ENCODE measurements around the gene BTNL9.

BTNL9 gene

GRCh38 chr5:181020688-181021087, 19.4 kb upstream of the BTNL9 start:
- CTCF ChIA-PET: no interaction called here
- POLR2A ChIA-PET: no interaction called here
- no peak for DNase-seq (ENCODE audit: extremely low spot score)

GRCh38 chr5:181024245-181025064, 15.6 kb upstream of the BTNL9 start:
- ChIA-PET CTCF (interaction anchor here (0.8 kb wide), 1 partner anchor 156 kb away, joined by 3 read pairs; no protein-coding TSS in a partner anchor), POLR2A (no interaction called here)

More at GRCh38 chr5:181020688-181021087, 19.4 kb upstream of the BTNL9 start:
- TF ChIP-seq TARDBP (IDR thresholded peaks at IDR 0.05): no peak
- TF ChIP-seq NFRKB (IDR thresholded peaks at IDR 0.05): no peak
- no peak for TF ChIP-seq FOXK2 (IDR thresholded peaks at IDR 0.05)
- no peak for TF ChIP-seq SUZ12 (IDR thresholded peaks at IDR 0.05)
- no peak for TF ChIP-seq ELF4 (IDR thresholded peaks at IDR 0.05)

GRCh38 chr5:181027452-181028031, 12.5 kb upstream of the BTNL9 start:
- TF ChIP-seq FOXM1 (IDR thresholded peaks at IDR 0.05; ENCODE audit: borderline replicate concordance) (no peak), BHLHE40 (IDR thresholded peaks at IDR 0.05; ENCODE audit: borderline replicate concordance) (no peak), CTBP1 (IDR thresholded peaks at IDR 0.05; ENCODE audit: borderline replicate concordance) (no peak), FOXK2 (IDR thresholded peaks at IDR 0.05) (no peak), ZNF384 (IDR thresholded peaks at IDR 0.05) (no peak), PKNOX1 (IDR thresholded peaks at IDR 0.05) (no peak), HDGF (IDR thresholded peaks at IDR 0.05; ENCODE audit: borderline replicate concordance) (no peak), SUZ12 (IDR thresholded peaks at IDR 0.05) (no peak), TARDBP (IDR thresholded peaks at IDR 0.05) (no peak), SP1 (IDR thresholded peaks at IDR 0.05) (no peak), ELF4 (IDR thresholded peaks at IDR 0.05) (no peak), FOXA1 (IDR thresholded peaks at IDR 0.05) (no peak), ARNT (IDR thresholded peaks at IDR 0.05) (no peak), LEF1 (IDR thresholded peaks at IDR 0.05; ENCODE audit: borderline replicate concordance) (no peak), NFRKB (IDR thresholded peaks at IDR 0.05) (no peak), L3MBTL2 (conservative IDR thresholded peaks at IDR 0.05) (no peak)
- CTCF ChIA-PET: no interaction called here
- POLR2A ChIA-PET: no interaction called here

More at GRCh38 chr5:181024245-181025064, 15.6 kb upstream of the BTNL9 start:
- no peak for TF ChIP-seq L3MBTL2 (conservative IDR thresholded peaks at IDR 0.05)
- TF ChIP-seq SUZ12 (IDR thresholded peaks at IDR 0.05): no peak
- no peak for TF ChIP-seq FOXM1 (IDR thresholded peaks at IDR 0.05; ENCODE audit: borderline replicate concordance)
- no peak for TF ChIP-seq BHLHE40 (IDR thresholded peaks at IDR 0.05; ENCODE audit: borderline replicate concordance)
- TF ChIP-seq ELF4 (IDR thresholded peaks at IDR 0.05): no peak
- TF ChIP-seq HDGF (IDR thresholded peaks at IDR 0.05; ENCODE audit: borderline replicate concordance): no peak
- TF ChIP-seq PKNOX1 (IDR thresholded peaks at IDR 0.05): no peak
- TF ChIP-seq FOXK2 (IDR thresholded peaks at IDR 0.05): no peak
- TF ChIP-seq SP1 (IDR thresholded peaks at IDR 0.05): no peak
- no peak for TF ChIP-seq ARNT (IDR thresholded peaks at IDR 0.05)
- no peak for TF ChIP-seq ZNF384 (IDR thresholded peaks at IDR 0.05)
- no peak for DNase-seq (ENCODE audit: extremely low spot score)

GRCh38 chr5:181028032-181028819, 11.8 kb upstream of the BTNL9 start:
- CTCF ChIA-PET: no interaction called here
- no peak for DNase-seq (ENCODE audit: extremely low spot score)
- POLR2A ChIA-PET: no interaction called here
- TF ChIP-seq CTBP1 (IDR thresholded peaks at IDR 0.05; ENCODE audit: borderline replicate concordance) (no peak), TARDBP (IDR thresholded peaks at IDR 0.05) (no peak), SUZ12 (IDR thresholded peaks at IDR 0.05) (no peak), FOXM1 (IDR thresholded peaks at IDR 0.05; ENCODE audit: borderline replicate concordance) (no peak), L3MBTL2 (conservative IDR thresholded peaks at IDR 0.05) (no peak), BHLHE40 (IDR thresholded peaks at IDR 0.05; ENCODE audit: borderline replicate concordance) (no peak)

More at GRCh38 chr5:181027452-181028031, 12.5 kb upstream of the BTNL9 start:
- DNase-seq (ENCODE audit: extremely low spot score): no peak

GRCh38 chr5:181031716-181032115, 8.3 kb upstream of the BTNL9 start:
- TF ChIP-seq BHLHE40 (IDR thresholded peaks at IDR 0.05; ENCODE audit: borderline replicate concordance) (no peak), PKNOX1 (IDR thresholded peaks at IDR 0.05) (no peak), ARNT (IDR thresholded peaks at IDR 0.05) (no peak), ZNF384 (IDR thresholded peaks at IDR 0.05) (no peak), FOXA1 (IDR thresholded peaks at IDR 0.05) (no peak), TARDBP (IDR thresholded peaks at IDR 0.05) (no peak), HDGF (IDR thresholded peaks at IDR 0.05; ENCODE audit: borderline replicate concordance) (no peak), FOXK2 (IDR thresholded peaks at IDR 0.05) (no peak), LEF1 (IDR thresholded peaks at IDR 0.05; ENCODE audit: borderline replicate concordance) (no peak), SP1 (IDR thresholded peaks at IDR 0.05) (no peak), L3MBTL2 (conservative IDR thresholded peaks at IDR 0.05) (no peak), CTBP1 (IDR thresholded peaks at IDR 0.05; ENCODE audit: borderline replicate concordance) (no peak), FOXM1 (IDR thresholded peaks at IDR 0.05; ENCODE audit: borderline replicate concordance) (no peak)
- ChIA-PET CTCF (no interaction called here), POLR2A (no interaction called here)
- DNase-seq (ENCODE audit: extremely low spot score): no peak

All from HEK293T (cell line).